OCI-LY7 (cell line): Measurements from ENCODE around the gene ACCS. TPM values are rescaled to one million over a fixed set of nuclear protein-coding genes. Genes with fewer than 3 reads are reported as not detected.

Experiments
- BruUV-seq: library from RNA; stranded (reverse); fragments of 400-500 nt; replicated peaks from 2 replicates; lab custom pipeline; 2021; lab: Mats Ljungman, UMichigan
- CTCF ChIA-PET: fragments of 300-600 bp; sonication (Branson Sonifier 250); formaldehyde crosslinking; loops from one replicate; lab custom pipeline; 2022; ENCODE audit warnings: antibody characterized with exemption; ENCODE audit not compliant: unreplicated experiment; lab: Charles Lee
- POLR2A ChIA-PET: fragments of 300-600 bp; sonication (Branson Sonifier 250); formaldehyde crosslinking; loops from one replicate; lab custom pipeline; 2022; ENCODE audit warnings: antibody characterized with exemption; lab: Charles Lee
- DNase-seq: peaks from one replicate; pipeline ENCODE4 v3.0.0-alpha.2; 2015; ENCODE audit warnings: low spot score
- H2AFZ ChIP-seq: fragments of 200-600 bp; sonication (generic), shearing (Covaris generic); 2 replicates; pipeline ENCODE4 v1.6.1; 2014; ENCODE audit warnings: mild to moderate bottlenecking, antibody characterized with exemption, low read length, moderate library complexity
- H3K27ac ChIP-seq: fragments of 200-600 bp; sonication (generic); 2 replicates; pipeline ENCODE4 v1.5.1; 2014; ENCODE audit warnings: mixed run types, low read depth, mild to moderate bottlenecking, moderate library complexity, low read length, inconsistent platforms; ENCODE audit not compliant: poor library complexity, severe bottlenecking
- H3K36me3 ChIP-seq: fragments of 200-600 bp; sonication (generic); 2 replicates; pipeline ENCODE4 v1.6.1; 2014; ENCODE audit warnings: mild to moderate bottlenecking, antibody characterized with exemption, low read length, moderate library complexity, mixed read lengths; ENCODE audit not compliant: insufficient read depth
- H3K4me1 ChIP-seq: fragments of 200-600 bp; sonication (generic); 2 replicates; pipeline ENCODE4 v1.5.1; 2014; ENCODE audit warnings: mild to moderate bottlenecking, low read length; ENCODE audit not compliant: insufficient read depth, poor library complexity, severe bottlenecking
- H3K4me2 ChIP-seq: fragments of 200-600 bp; sonication (generic); 2 replicates; pipeline ENCODE4 v1.6.1; 2014; ENCODE audit warnings: mild to moderate bottlenecking, low read length
- H3K4me3 ChIP-seq: fragments of 200-600 bp; sonication (generic); 2 replicates; pipeline ENCODE4 v1.5.1; 2014; ENCODE audit warnings: mild to moderate bottlenecking, low read depth, low read length; ENCODE audit not compliant: poor library complexity, severe bottlenecking
- H3K79me2 ChIP-seq: fragments of 200-600 bp; sonication (generic); 2 replicates; pipeline ENCODE4 v1.6.1; 2016; ENCODE audit warnings: low read depth, mild to moderate bottlenecking, low read length, moderate library complexity, mixed read lengths; ENCODE audit not compliant: insufficient read depth
- H3K9me2 ChIP-seq: fragments of 200-600 bp; sonication (generic); 2 replicates; pipeline ENCODE4 v1.6.1; 2016; ENCODE audit warnings: mild to moderate bottlenecking, low read length, mixed read lengths; ENCODE audit not compliant: insufficient read depth
- H3K9me3 ChIP-seq: fragments of 200-600 bp; sonication (generic); 2 replicates; pipeline ENCODE4 v1.6.1; 2014; ENCODE audit warnings: mild to moderate bottlenecking, mixed run types, low read length, mixed read lengths
- H4K20me1 ChIP-seq: fragments of 200-600 bp; sonication (generic); 2 replicates; pipeline ENCODE4 v1.6.1; 2014; ENCODE audit warnings: mild to moderate bottlenecking, antibody characterized with exemption, low read length, moderate library complexity, mixed read lengths; ENCODE audit not compliant: insufficient read depth
- CTCF ChIP-seq: fragments of 200-600 bp; sonication (generic); conservative IDR thresholded peaks from 2 replicates; pipeline ENCODE4 v1.5.1; 2014; ENCODE audit warnings: mild to moderate bottlenecking, antibody characterized with exemption, low read length, moderate library complexity, mixed read lengths
- EZH2phosphoT487 ChIP-seq: fragments of 200-600 bp; sonication (generic); IDR thresholded peaks from 2 replicates; pipeline ENCODE4 v1.6.1; 2018; ENCODE audit warnings: low read depth, borderline replicate concordance, mild to moderate bottlenecking, mixed run types, antibody characterized with exemption, low read length, moderate library complexity, mixed read lengths
- intact Hi-C: fragments of 100-400 bp; cut with micrococcal nuclease; formaldehyde crosslinking; loops from one replicate; pipeline ENCODE4 v1.10.0; 2022; ENCODE audit not compliant: unreplicated experiment
- total RNA-seq, 2 experiments: library from RNA; depleted of rRNA in 1 of 2; stranded (reverse); fragments of >200 nt in 1 of 2; shearing (Covaris generic) in 1 of 2; gene quantifications; 2 replicates each; pipeline ENCODE4 v1.2.3, GENCODE V29; 2014 to 2022

The ACCS gene
- total RNA-seq, 2 experiments from 2014 or later = not detected

- H4K20me1 ChIP-seq = no peaks in the 10 kb centered on the region
- CTCF ChIA-PET = no interaction called here
- H3K79me2 ChIP-seq = no peaks in the 10 kb centered on the region
- H3K4me2 ChIP-seq = no peak overlapping the region
- H3K36me3 ChIP-seq = no peaks in the 10 kb centered on the region
- no peak overlapping the region for H3K27ac ChIP-seq
- H3K9me2 ChIP-seq = no peaks in the 10 kb centered on the region
- intact Hi-C loops = no loop called here
- no peaks in the 10 kb centered on the region for H3K9me3 ChIP-seq
- DNase-seq = no peak
- POLR2A ChIA-PET = no interaction called here
- BruUV-seq = no TSS peak
- H3K4me1 ChIP-seq = no peaks in the 10 kb centered on the region
- H2AFZ ChIP-seq = no peak overlapping the region
- H3K4me3 ChIP-seq = no peak overlapping the region
- TF ChIP-seq EZH2phosphoT487 (no peak), CTCF (no peak)
Measured at GRCh38 chr11:44079376-44079775, 13.3 kb downstream of the ACCS start.

- no peaks in the 10 kb centered on the region for H4K20me1 ChIP-seq
- H3K9me2 ChIP-seq = no peaks in the 10 kb centered on the region
- no peak overlapping the region for H2AFZ ChIP-seq
- no peaks in the 10 kb centered on the region for H3K4me1 ChIP-seq
- TF ChIP-seq EZH2phosphoT487 (no peak), CTCF (no peak)
- H3K4me2 ChIP-seq = no peak overlapping the region
- intact Hi-C loops = no loop called here
- BruUV-seq = no TSS peak
- DNase-seq = no peak
- H3K4me3 ChIP-seq = no peak overlapping the region
- ChIA-PET CTCF (no interaction called here), POLR2A (no interaction called here)
- no peaks in the 10 kb centered on the region for H3K9me3 ChIP-seq
- no peaks in the 10 kb centered on the region for H3K36me3 ChIP-seq
- no peaks in the 10 kb centered on the region for H3K79me2 ChIP-seq
- no peak overlapping the region for H3K27ac ChIP-seq
Measured at GRCh38 chr11:44080951-44081350, 14.9 kb downstream of the ACCS start.

GRCh38 chr11:44082645-44083044, 16.6 kb downstream of the ACCS start:
- TF ChIP-seq CTCF (no peak), EZH2phosphoT487 (no peak)
- H3K27ac ChIP-seq = no peak overlapping the region
- CTCF ChIA-PET = no interaction called here
- H2AFZ ChIP-seq = no peak overlapping the region
- no peaks in the 10 kb centered on the region for H3K9me2 ChIP-seq
- no TSS peak for BruUV-seq
- H3K4me2 ChIP-seq = no peak overlapping the region
- H3K36me3 ChIP-seq = no peaks in the 10 kb centered on the region
- H3K4me1 ChIP-seq = no peaks in the 10 kb centered on the region
- H3K9me3 ChIP-seq = no peaks in the 10 kb centered on the region
- H3K79me2 ChIP-seq = no peaks in the 10 kb centered on the region
- no peak overlapping the region for H3K4me3 ChIP-seq
- POLR2A ChIA-PET = no interaction called here
- H4K20me1 ChIP-seq = no peaks in the 10 kb centered on the region
- no peak for DNase-seq
- intact Hi-C loops = no loop called here
